Measurements from ENCODE around the gene ASB17. TPM values are rescaled to one million over a fixed set of nuclear protein-coding genes. Genes with fewer than 3 reads are reported as not detected.

ASB17 gene, protein sequence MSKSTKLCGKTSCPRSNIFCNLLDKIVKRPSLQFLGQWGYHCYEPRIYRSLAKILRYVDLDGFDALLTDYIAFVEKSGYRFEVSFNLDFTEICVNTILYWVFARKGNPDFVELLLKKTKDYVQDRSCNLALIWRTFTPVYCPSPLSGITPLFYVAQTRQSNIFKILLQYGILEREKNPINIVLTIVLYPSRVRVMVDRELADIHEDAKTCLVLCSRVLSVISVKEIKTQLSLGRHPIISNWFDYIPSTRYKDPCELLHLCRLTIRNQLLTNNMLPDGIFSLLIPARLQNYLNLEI
- total RNA-seq = not detected in 2 replicates

DNA sequence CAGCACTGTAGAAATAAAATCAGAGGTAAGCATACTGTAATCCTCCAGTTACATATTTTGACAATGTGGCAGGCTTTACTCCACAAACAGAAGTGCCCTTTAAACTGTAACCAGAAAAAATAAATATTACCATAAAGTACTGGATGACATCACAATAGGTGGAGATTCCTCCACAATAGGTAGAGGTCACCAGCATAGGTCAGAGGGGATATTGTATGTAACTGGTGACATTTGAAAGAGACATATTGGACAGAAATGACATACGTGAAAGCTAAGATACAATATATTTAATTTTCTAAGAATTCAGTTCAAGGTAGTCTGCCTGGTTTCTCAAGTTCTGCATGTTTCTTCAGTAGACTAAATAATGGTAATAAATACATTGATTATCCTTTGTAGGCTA lies at the start of gene ASB17:
Gene ASB17, minus strand, starts transcription at position 101 of the 400 bp plus-strand sequence. CDS start 113 bp downstream, outside the sequence.

Other genes starting within 250 kb of the ASB17 start
- gene ACADM, start 207.7 kb downstream of the ASB17 start, total RNA-seq = 22.8 and 24.3 TPM in 2 replicates
- gene RABGGTB, start 146.1 kb downstream of the ASB17 start, total RNA-seq = 20.2 and 37.5 TPM in 2 replicates
- gene MSH4, start 135.5 kb downstream of the ASB17 start, total RNA-seq = not detected in 2 replicates
- gene ST6GALNAC3, start 142.3 kb upstream of the ASB17 start, total RNA-seq = 0.49 and 1.4 TPM in 2 replicates

Measured in mesangial cell (primary cell).